Tibial artery (tissue), 4 donors: ENCODE results near the gene ZBTB34.

Experiments
- DNase-seq, 2 donors: peaks; one replicate each; pipeline ENCODE4 v3.0.0-alpha.2; 2019
- H3K27ac ChIP-seq, 2 donors: fragments of 200-600 bp; sonication (generic) in 1 of 2; 1 replicate in 1 of 2; 2 replicates in 1 of 2; pipeline ENCODE4 v1.5.1; 2018 to 2019; ENCODE audit warnings: mild to moderate bottlenecking in 1 of 2
- H3K27me3 ChIP-seq, 2 donors: fragments of 200-600 bp; sonication (generic) in 1 of 2; one replicate each; pipeline versions ENCODE4 v1.5.1 to v1.6.0; 2016 to 2019
- H3K36me3 ChIP-seq, 3 donors: fragments of 200-600 bp; sonication (generic) in 2 of 3; one replicate each; pipeline ENCODE4 v1.5.1; 2016 to 2019; ENCODE audit warnings: mild to moderate bottlenecking in 2 of 3
- H3K4me1 ChIP-seq, 4 donors: fragments of 200-600 bp; sonication (generic) in 2 of 4; 1 replicate in 3 of 4; 2 replicates in 1 of 4; pipeline ENCODE4 v1.5.1; 2016 to 2019
- H3K4me3 ChIP-seq, 2 donors: fragments of 200-600 bp; sonication (generic) in 1 of 2; 1 replicate in 1 of 2; 2 replicates in 1 of 2; pipeline ENCODE4 v1.5.1; 2018 to 2019; ENCODE audit warnings: mild to moderate bottlenecking in 2 of 2
- H3K9me3 ChIP-seq, 3 donors: fragments of 200-600 bp; sonication (generic) in 1 of 3; one replicate each; pipeline ENCODE4 v1.5.1; 2016 to 2019
- CTCF ChIP-seq, 2 experiments: fragments of 200-600 bp in 1 of 2; fragments of 450-650 bp in 1 of 2; IDR thresholded peaks; one replicate each; pipeline ENCODE4 v1.5.1; 2017 to 2019; ENCODE audit warnings: antibody characterized with exemption in 2 of 2, mild to moderate bottlenecking in 1 of 2, moderate library complexity in 1 of 2
- intact Hi-C: fragments of 100-400 bp; cut with DNase I; formaldehyde crosslinking; loops from one replicate; pipeline ENCODE4 v1.15.0; 2023; ENCODE audit warnings: low total_unique reads

ZBTB34 gene

GRCh38 chr9:126894052-126894603 is 33.7 kb downstream of the ZBTB34 start:
- Histone ChIP-seq H3K9me3 (no peaks in the 10 kb centered on the region), H3K4me1 (no peaks in the 10 kb centered on the region), H3K27ac (no peak overlapping the region), H3K36me3 (no peaks in the 10 kb centered on the region), H3K27me3 (no peaks in the 10 kb centered on the region), H3K4me3 (no peak overlapping the region)
- intact Hi-C loops = no loop called here
- TF ChIP-seq CTCF (IDR thresholded peaks at IDR 0.05) = no peak
- DNase-seq = no peak

- H3K9me3 ChIP-seq = no peaks in the 10 kb centered on the region
- intact Hi-C loops = no loop called here
- H3K36me3 ChIP-seq = no peaks in the 10 kb centered on the region
- H3K27ac ChIP-seq = no peak overlapping the region
- H3K27me3 ChIP-seq = peaks cover 0 to 11% of the 10 kb centered on the region in 2 donors
- no peak for TF ChIP-seq CTCF (IDR thresholded peaks at IDR 0.05)
- DNase-seq = no peak
- H3K4me1 ChIP-seq = no peaks in the 10 kb centered on the region
- H3K4me3 ChIP-seq = no peak overlapping the region
Measured at GRCh38 chr9:126902210-126902609, 41.8 kb downstream of the ZBTB34 start.

- Histone ChIP-seq H3K9me3 (no peaks in the 10 kb centered on the region), H3K27me3 (peaks cover 0 to 18% of the 10 kb centered on the region in 2 donors), H3K4me1 (no peaks in the 10 kb centered on the region), H3K36me3 (no peaks in the 10 kb centered on the region), H3K4me3 (no peak overlapping the region), H3K27ac (no peak overlapping the region)
- DNase-seq = no peak
- intact Hi-C loops = no loop called here
- no peak for TF ChIP-seq CTCF (IDR thresholded peaks at IDR 0.05)
Measured at GRCh38 chr9:126904586-126904985, 44.1 kb downstream of the ZBTB34 start.

- H3K27me3 ChIP-seq = peaks cover 0 to 18% of the 10 kb centered on the region in 2 donors
- no peak overlapping the region for H3K4me3 ChIP-seq
Measured at GRCh38 chr9:126906091-126906490, 45.7 kb downstream of the ZBTB34 start.

GRCh38 chr9:126907058-126907457 is 46.6 kb downstream of the ZBTB34 start:
- no peak for DNase-seq
- Histone ChIP-seq H3K4me1 (no peaks in the 10 kb centered on the region), H3K27ac (no peak overlapping the region), H3K4me3 (no peak overlapping the region), H3K27me3 (peaks cover 0 to 18% of the 10 kb centered on the region in 2 donors), H3K36me3 (no peaks in the 10 kb centered on the region), H3K9me3 (no peaks in the 10 kb centered on the region)
- intact Hi-C loops = no loop called here
- no peak for TF ChIP-seq CTCF (IDR thresholded peaks at IDR 0.05)

More at GRCh38 chr9:126906091-126906490, 45.7 kb downstream of the ZBTB34 start:
- DNase-seq = no peak
- H3K36me3 ChIP-seq = no peaks in the 10 kb centered on the region
- H3K9me3 ChIP-seq = no peaks in the 10 kb centered on the region
- no peak for TF ChIP-seq CTCF (IDR thresholded peaks at IDR 0.05)
- H3K4me1 ChIP-seq = no peaks in the 10 kb centered on the region
- intact Hi-C loops = no loop called here
- H3K27ac ChIP-seq = no peak overlapping the region
